NCI-H1694 treated with DMSO at 0.1 percent for 48 hours (cell line): ENCODE data around the gene NPY1R.

ENCODE experiments used
- DNase-seq: peaks from one replicate; lab custom pipeline; 2025; lab: John Stamatoyannopoulos, UW

Gene NPY1R

DNA sequence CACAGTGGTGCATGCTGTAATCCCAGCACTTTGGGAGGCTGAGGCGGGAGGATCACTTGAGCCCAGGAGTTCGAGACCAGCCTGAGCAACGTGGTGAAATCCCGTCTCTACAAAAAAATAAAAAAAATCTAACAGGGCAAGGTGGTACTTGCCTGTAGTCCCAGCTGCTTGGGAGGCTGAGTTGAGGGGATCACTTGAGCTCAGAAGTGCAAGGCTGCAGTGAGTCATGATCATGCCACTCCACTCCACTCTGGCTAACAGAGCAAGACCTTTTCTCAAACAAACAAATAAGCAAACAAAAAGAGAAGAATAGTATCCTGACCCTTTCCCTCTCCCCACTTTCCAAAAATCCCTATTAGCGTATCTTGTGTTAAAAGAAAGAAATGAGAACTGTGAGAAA is 52.7 kb downstream of the NPY1R start:
- DNase-seq = no peak

DNA sequence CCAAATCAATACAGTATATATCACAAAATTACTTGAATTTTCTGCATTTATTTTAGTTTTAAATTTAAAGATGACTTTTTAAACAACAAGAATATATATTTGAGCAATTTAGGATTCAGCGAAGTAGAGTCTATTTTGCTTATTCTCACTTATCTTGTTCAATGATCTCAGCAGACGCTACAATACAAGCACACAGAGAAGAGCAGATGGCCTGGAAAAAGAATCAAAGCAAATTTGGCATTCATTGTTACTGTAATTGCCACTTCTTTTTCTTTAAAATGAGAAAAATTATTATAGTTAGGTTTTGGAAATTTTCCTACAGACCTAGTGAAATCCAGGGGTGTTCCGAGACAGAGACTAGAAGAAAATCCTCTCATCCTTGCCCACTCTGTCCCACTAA is 57.5 kb downstream of the NPY1R start:
- no peak for DNase-seq
